ENCODE results near the gene GLRX3.
"Not testable (repeated sequence)": the region's sequence is repeated elsewhere in the genome, so short reads cannot be mapped to it uniquely, and the experiment has no call there.

GLRX3 gene

DNA sequence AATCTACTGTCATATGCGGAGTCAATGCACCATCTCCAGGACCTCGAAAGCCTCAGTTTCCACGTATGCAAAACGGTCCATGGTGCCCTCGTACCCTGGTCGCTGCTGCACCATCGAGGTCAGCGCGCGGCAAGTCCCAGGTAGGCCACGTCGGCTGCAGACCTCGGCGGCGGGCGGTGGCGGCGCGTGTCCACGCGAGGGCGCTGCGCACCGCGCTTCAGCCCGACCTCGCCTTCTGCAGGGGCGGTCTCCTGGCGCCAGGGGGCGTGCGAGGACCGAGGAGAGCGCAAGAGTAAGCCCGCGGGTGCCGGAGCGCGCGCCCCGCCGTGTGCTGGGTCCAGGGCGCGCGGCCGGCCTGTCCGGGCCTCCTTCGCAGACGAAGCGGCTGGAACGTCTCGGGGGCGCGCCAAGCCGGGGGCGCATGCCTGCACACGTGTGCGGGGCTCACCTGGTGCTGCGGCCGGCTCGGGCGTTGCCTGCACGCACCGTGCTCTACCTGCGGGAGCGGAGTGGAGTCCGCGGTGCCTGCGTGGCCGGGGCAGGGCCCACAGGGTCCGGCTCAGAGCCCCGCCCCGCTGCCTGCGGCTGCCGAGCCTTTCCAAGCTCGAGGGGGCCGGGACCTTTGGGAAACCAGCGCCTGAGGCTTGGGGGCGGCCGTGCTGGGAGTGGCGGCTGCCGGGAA, 54.0 kb downstream of the GLRX3 start:
- DNase-seq = peak; percentile 54

DNA sequence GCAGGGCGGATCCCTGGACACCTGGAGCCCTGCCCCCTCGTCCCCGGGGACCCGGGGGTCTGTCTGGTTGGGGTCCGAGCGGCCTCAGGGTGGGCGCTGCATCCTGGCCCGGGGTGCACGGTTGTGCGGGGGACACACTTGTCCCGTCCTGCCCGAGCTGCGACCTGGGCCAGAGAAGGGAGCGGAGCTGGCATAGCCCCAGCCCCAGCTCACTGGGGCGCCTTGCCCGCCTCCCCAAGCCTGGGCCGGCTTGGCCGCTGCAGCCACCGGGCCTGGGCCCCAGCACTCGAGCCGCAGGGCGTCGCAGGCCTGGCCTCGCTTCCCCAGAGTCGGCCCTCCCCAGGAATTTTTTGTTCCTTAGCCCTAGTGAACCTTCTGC, 54.5 kb downstream of the GLRX3 start:
- DNase-seq = no peak

DNA sequence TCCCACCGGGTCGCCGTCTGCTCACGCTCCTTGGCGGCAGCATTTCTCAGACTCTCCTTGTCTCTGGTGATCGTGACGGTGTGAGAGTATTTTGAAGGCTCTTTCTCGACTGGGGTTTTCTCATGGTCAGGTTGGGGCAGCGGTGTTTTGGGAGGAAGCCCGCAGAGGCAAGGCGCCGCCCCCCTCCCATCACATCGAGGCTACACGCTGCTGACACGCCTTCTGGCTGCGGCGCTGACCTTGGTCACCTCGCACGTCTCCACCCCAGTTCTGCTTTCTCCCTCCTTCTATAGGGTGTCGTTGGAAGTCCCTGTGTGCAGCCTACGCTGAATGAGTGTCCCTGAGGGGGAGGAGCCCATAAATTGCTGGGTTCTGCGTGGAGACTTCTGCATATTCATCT, 55.2 kb downstream of the GLRX3 start:
- DNase-seq = no peak

DNA sequence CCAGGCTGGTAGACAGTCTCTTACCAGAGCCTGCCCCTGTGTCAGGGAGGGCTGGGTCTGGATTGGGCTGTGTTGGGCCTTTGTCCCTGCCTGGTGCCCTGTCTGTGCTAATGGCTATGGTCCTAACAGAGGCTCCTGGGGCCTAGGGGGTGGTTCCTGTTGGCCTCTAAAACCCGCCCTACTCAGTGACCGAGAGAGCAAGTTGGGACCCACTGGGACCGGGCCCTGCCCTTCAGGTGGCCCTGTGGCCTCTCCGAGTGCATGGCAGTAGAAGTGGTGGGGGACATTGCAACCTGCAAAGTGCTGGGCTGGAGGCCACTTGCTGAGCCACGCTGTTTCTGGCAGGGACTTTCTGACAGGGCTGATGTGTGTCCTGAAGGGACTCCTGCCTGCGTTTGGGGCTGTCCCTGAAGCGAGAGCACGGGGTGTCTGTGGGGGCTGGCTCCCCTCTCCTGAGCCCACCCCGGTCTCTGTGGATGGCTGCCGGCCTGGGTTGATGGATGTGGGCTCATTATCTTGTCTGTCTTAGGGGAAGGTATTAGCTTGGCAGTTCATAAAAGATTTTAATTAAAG, 56.2 kb downstream of the GLRX3 start:
- DNase-seq = no peak

DNA sequence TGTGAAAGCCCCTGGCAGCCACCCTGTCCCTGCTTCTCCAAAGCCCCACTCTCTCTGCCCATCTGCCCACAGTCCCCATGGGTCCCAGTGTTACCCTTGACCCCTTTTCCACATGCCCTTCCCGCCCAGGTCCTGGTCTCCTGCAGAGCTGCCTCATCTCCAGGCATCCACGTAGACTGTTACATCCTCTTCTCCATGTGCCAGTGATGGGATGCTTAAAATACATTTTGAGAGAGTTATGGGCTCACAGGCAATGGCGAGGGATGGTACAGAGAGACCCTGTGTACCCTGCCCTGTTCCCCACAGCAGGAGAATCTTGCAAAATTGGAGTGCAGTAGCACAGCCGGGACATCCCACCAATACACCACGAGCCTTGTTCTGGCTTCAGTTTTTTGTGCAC, 56.8 kb downstream of the GLRX3 start:
- no peak for DNase-seq

DNA sequence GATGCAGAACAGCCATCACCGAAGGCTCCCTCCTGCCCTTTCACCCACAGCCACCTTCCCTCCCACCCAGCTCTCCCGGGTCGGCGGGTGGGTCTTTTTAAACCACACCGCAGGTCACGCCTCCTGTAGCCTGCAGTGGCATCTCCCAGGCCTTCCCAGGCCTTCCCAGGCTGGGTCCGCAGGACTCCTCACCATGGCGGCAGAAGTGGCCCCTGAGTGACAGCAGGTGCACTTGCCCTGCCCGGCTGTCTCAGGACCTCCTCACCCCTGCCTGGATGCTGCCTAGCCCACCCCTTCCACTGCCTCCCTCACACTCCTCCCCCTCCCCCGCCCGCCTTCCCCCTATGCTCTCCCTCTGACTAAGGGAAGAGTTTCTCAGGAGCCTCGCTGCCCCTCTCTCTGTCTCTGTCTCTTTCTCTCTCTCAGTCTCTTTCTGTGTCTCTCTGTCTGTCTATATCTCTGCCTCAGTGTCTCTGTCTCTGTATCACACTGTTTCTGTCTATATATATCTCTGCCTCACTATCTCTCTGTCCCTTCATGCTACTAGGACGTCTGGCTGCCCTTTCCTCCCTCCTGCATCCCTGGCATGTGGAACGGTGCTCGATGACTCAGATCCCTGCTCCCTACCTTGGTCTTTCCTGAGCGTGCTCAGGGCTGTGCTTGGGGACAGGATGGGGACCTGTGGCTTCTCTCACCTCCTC, 57.5 kb downstream of the GLRX3 start:
- no peak for DNase-seq

DNA sequence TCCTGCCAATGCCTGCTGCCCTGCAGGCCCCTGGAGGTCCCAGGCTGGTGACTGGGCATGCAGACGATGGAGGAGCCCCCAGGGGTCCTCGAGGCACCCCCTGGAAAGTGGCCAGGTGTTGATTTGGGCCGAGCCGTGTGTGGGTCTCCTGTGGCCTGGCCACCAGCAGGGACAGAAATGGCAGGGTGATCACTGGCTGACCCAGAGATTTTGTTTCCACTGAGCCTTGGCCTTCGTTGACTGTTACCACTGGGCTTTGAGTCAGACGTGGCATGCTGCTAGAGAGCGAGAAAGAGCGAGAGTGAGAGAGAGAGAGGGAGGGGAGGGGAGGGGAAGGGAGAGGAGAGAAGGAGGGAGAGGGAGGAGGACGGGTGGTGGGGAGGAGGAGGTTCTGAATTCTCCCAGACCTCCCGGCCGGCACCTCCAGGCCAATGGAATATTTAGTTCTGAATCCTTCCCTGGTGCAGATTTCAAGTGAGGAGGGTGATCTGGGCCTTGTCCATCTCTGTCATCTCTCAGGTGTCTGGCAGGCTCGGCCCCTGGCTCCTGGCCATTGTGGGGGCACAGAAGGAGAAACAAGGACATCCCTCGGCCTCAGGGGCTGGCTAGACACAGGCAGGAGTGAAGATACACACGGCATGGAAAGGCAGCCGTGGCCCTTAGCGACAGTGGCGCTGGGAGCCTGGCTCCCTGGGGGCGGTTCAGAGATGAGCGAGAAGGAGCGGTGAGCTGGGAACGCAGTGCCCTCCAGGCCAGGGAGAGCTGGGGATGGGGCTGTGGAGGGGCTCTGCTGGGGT, 58.2 kb downstream of the GLRX3 start:
- no peak for DNase-seq

DNA sequence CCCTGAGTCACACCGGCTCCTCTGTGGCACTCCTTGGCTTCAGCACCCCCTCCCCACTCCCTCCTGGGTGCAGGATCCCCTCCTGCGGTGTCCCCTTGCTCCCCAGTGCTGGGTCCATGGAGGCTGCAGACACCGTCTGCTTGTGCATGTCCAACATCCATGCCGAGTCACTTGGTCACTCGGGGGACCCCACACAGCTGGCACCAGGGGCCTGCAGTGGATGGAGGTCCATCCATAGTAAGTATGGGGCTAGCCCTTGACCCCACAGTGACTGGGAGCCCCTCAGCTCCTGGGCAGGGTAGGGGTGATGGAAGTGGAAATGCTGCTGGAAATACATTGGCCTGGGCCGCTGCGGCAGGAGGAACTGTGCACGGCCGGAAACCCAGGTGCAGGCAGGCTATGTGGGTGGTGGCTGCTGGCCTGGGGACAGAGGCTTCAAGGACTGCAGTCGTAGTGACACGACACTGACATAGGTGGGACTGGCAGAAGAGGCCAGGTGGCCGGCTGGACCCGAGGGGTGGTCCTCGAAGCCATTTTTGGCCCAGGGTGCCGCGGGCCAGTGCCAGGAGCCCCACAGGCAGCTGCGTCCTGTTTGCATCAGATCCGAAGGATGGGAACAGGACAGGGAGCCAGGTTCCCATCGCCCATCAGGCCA, 58.9 kb downstream of the GLRX3 start:
- no peak for DNase-seq

DNA sequence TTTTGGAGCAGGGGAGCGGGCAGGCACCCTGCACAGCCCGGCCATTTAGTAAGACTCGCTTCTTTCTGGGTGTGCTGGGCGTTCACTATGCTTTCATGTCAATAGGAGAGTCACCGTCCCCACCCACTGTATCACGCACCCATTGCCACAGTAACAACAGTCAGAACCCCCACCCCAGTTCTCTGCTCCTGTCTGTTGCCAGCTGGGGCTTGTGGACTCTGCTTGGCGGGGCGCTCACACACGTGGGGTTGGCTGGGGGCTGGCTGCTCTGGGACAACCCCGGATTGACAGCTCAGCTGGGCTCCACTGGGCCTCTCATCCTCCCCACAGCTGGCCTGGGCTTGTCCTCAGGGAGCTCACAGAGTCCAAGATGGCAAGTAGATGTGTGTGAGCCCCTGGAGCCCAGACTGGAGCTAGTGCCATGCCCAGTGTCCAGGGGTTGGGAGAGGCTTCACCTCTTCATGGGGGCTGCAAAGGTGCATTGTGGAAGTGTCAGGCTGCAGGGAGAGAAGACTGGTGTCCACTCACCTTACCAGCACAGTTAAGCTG, 59.6 kb downstream of the GLRX3 start:
- no peak for DNase-seq

DNA sequence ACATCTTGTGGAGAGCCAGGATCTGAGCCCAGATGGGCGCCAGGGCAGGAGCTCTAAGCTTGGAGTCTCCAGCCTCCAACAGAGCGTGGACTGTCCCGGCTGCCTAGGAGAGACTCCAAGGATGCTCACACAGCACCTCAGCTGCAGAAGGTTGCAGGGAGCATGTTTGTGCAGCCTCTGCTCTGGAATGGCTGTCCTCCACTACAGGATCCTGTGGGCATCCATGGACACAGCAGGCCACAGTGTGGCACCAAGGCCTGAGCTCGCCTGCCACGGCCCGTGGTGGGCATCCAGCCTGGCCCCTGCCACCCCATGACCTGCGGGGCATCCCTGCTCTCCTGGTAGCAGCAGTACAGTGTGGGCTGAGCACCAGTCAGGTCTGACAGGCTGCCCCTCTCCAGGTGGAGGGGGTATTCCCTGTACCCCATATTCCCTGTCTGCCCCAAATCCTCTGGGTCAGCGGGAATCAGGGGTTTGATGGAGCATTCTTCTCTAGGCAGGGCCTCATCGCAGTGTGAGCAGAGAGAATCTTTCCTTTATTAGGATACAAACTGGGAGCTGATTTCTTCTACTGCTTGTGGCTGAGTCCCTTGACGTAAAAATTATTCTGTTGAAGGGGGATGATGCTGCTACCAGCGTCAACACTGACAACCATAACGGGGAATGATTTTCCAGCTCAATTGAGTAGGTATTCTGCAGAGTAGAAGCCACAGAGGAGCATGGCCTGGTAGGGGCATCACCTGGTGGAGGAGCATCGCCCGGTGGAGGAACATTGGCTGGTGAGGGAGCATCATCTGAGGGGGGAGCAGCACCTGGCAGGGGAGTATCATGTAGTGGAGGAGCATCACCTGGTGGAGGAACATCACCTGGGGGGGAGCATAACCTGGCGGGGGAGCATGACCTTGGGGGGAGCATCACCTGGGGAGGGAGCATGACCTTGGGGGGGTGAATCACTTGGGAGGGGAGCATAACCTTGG, 60.6 kb downstream of the GLRX3 start:
- DNase-seq = no peak

DNA sequence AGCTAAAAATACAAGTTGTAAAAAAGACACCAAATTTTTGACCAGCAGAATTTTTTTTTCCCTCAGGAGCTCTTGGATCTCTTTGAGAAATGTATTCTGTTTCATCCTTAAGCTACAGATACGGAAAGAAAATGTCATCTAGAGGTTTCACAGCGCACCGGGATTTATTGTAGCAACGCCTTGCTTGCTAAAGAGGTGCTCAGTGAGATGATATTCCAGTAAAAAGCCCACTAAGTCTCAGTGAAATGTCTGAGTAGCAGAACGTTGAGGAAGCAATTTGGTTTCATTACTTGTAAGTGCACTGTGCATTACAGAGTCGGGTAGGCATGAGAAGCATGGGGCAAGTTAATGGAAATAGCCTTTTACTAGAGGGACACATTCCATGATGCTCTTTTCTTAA, 62.5 kb downstream of the GLRX3 start:
- DNase-seq = no peak

DNA sequence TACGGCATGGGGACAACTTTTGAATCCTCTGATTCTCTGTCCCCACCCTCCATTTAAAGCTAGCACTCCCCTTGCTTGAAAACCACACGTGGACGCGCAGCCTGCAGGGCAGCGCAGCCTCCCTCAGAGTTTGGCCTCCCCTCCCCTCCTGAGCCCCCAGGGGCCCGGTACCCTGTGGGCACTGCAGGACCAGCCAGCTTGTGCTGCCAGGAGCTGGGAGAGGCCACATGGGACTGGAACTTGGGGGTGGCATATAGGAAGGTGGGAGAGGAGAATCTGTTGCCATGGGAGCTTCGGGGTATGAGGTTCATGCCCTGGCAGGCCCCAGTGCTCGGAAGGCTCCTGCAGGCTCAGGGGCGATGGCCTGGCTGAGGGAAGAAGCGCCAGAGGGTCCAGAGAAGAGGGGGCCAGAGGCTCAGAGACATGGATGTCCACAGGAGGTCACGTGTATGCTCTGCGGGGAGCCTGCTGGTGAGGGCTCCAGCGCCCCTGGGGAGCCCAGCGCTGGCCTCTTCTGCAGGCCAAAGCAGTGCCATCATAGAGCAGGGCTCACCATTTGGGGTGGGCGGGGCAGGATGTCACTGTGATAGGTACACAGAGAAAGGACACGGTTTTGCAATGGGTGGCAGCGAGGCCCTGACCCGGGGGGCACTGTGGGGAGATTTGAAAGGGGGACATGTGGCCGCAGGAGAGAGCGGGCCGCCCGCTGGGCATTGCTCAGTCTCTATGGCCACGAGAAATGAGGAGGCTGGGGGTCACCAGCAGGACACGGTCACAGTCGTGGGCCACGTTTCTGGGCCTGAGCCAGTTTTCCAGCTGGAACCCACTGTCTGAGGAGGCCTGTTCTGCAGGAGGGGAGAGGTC, 64.2 kb downstream of the GLRX3 start:
- no peak for DNase-seq

DNA sequence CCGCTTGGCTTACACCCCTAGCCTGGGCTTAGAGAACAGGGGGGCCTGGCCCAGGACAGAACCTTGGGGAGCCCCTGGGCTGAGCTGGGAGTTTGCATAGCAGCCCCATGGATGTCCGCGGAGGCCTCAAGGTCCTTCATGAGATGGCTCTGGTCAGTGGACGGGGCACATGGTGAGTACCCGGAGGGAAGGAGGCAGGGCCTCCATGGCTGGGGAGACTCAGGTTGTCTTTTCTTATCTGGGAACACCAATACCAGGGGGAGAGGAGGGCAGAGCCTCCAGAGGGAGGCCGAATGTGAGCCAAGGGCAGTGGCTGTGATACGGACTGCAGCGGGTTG, 64.8 kb downstream of the GLRX3 start:
- no peak for DNase-seq

DNA sequence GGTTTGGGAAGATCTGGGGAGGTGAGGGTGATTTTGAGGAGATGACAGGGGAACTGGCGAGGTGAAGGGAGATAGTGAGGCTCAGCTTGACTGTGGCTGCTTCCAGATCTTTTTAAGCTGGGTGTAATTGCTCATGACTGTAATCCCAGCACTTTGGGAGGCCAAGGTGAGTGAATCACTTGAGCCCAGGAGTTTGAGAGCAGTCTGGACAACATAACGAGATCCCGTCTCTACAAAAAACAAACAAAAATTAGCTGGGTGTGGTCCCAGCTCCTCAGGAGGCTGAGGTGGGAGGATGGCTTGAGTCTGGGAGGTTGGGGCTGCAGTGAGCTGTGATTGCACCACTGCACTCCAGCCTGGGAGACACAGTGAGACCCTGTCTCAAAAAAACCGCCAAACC, 66.0 kb downstream of the GLRX3 start:
- DNase-seq = not testable (repeated sequence)

DNA sequence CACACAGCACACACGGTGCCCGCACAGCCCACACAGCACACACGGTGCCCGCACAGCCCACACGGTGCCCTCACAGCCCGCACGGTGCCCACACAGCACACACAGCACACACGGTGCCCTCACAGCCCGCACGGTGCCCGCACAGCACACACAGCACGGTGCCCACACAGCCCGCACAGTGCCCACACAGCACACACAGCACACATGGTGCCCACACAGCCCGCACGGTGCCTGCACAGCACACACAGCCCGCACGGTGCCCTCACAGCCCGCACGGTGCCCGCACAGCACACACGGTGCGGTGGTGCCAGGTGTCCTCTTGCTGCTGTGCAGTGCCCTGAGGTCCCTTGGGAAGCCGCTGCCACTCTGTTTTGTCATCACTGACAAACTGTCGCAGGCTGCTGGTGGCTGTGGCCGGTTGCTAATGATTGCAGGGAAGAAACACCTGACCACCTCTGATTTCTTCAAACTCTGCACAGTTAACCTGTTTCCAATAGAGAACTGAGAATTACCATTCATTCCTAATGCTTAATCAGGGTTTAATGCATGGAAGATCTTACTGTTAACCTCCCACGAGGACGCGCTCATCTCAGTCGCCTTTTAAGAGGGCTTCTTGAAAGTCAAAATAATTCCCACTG, 66.9 kb downstream of the GLRX3 start:
- DNase-seq = no peak

DNA sequence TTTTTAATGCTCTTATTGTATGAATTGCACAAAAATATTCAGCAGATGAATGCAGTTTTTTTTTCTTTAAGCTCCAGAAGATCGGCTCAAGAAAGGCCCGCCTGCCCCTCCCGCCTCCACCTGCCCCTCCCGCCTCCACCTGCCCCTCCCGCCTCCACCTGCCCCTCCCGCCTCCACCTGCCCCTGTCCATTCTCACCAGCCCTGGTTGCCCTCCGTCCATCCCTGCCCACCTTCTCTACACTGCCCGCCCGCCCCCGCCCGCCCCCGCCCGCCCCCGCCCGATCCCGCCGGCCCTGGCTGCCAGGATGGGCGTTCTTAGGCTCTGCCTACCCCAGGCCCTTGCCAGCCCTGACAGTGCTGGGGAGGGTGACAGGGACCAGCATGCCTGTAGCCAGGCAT, 67.4 kb downstream of the GLRX3 start:
- no peak for DNase-seq

DNA sequence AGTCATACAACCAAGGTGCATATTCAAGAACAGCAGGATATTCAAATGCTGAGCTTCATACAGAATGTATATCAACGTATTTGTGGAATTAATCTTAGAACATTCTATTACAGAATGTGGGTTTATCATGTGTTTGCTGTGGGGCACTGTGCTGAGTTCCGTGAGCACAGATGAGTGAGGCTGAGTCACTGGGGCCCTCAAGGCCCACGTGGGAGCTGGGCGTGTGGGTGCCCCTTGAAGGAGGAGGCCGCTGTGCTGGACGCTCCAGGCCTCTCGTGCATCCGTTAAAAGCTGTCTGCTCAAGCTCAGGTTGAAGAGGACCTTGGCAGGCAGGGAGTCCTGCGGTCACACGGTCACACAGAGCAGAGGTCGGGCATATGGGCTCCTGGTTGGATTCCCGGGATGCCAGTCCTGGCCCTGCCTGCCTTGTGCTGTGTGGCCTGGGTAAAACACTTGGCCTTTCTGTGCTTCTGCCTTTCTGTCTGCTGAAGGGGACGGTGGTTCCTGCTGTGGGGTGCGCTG, 70.1 kb downstream of the GLRX3 start:
- no peak for DNase-seq

DNA sequence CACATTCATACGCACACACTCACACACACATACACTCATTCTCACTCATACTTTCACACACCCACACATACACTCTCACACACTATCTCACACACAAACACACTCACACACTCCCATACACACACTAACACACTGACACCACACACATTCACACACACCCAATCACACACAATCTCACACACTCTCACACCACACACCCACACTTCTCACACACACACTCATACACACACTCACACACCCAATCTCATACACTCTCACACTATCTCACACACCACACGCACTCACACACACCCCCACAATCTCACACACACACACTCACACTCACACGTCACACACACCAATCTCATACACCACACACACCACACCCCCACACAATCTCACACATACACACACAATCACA, 71.0 kb downstream of the GLRX3 start:
- no peak for DNase-seq

DNA sequence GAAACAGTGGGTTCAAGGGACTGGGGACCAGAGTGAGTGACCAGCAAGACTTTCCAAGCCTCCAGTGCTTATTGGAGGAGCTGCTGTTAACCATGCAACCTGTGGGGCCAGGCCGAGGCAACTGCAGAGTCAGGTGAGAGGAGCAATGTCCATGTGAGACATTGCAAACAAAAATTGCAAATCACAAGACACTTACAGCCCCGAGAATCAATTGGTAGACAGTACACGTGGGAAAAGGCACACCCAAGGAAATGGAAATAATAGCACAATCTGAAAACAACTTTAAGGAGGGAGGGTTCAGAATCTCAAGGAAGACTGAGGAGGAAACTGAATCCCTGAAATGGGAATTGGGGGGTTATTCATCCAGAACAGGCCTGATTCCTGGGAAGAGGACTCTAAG, 72.6 kb downstream of the GLRX3 start:
- DNase-seq = no peak

DNA sequence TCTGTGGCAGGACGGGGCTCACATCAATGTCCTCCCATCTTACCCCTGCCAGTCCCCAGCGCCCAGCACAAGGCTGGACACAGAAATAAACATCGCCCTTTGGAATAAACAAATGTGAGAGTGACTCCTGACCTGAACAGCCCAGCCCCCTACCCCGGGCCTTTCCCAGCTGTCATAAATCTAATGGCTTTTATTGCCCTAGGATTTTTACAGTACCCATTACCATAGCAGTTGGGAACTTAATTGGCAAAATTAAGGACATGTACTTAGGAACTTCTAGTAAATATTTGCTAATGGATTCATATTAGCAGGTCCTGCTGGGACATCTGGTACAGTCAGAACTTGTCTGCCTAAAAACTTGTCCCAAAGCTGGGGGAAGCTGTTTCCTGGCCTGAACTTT, 76.6 kb downstream of the GLRX3 start:
- no peak for DNase-seq
